ENCODE measurements around the gene CHTF18.

DNA sequence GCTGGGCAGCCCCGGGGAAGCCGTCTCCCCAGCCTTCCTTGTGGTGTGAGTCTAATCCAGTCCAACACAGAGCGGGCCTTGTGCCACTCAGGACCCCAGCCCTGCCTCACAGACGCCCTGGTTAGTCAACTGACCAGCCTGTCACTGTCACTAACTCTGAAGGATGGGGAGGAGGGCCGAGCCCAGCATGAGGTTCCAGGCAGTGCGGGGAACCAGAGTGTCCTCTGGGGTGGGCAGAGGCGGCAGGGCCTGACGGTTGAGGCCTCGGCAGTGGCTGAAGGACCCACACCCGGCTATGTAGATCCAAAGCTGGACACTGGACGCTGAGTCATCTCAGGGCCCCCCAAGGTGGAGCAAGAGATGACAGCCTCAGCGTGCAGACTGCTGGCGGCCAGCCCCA is 8.9 kb upstream of the CHTF18 start:
- TF ChIP-seq SETDB1 (IDR thresholded peaks at IDR 0.05; ENCODE audit: low read length): no peak
- TF ChIP-seq HDAC2 (IDR thresholded peaks at IDR 0.05): no peak
- TF ChIP-seq, protein P1, sequence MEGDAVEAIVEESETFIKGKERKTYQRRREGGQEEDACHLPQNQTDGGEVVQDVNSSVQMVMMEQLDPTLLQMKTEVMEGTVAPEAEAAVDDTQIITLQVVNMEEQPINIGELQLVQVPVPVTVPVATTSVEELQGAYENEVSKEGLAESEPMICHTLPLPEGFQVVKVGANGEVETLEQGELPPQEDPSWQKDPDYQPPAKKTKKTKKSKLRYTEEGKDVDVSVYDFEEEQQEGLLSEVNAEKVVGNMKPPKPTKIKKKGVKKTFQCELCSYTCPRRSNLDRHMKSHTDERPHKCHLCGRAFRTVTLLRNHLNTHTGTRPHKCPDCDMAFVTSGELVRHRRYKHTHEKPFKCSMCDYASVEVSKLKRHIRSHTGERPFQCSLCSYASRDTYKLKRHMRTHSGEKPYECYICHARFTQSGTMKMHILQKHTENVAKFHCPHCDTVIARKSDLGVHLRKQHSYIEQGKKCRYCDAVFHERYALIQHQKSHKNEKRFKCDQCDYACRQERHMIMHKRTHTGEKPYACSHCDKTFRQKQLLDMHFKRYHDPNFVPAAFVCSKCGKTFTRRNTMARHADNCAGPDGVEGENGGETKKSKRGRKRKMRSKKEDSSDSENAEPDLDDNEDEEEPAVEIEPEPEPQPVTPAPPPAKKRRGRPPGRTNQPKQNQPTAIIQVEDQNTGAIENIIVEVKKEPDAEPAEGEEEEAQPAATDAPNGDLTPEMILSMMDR (IDR thresholded peaks at IDR 0.05 in 2 of 3, conservative IDR thresholded peaks at IDR 0.05 in 1 of 3; ENCODE audit: insufficient read depth in 2 of 3, low read depth in 1 of 3, low read length in 3 of 3): no peak
- TF ChIP-seq NFIC (IDR thresholded peaks at IDR 0.05): no peak
